GM21381 (cell line): ENCODE results near the gene TMEM164.

Source experiments
- ATAC-seq: cut with Tn5 transposase; IDR thresholded peaks from one replicate; pipeline ENCODE4 v1.9.1; 2021; ENCODE audit warnings: mild to moderate bottlenecking, moderate library complexity; ENCODE audit not compliant: unreplicated experiment

The TMEM164 gene

DNA sequence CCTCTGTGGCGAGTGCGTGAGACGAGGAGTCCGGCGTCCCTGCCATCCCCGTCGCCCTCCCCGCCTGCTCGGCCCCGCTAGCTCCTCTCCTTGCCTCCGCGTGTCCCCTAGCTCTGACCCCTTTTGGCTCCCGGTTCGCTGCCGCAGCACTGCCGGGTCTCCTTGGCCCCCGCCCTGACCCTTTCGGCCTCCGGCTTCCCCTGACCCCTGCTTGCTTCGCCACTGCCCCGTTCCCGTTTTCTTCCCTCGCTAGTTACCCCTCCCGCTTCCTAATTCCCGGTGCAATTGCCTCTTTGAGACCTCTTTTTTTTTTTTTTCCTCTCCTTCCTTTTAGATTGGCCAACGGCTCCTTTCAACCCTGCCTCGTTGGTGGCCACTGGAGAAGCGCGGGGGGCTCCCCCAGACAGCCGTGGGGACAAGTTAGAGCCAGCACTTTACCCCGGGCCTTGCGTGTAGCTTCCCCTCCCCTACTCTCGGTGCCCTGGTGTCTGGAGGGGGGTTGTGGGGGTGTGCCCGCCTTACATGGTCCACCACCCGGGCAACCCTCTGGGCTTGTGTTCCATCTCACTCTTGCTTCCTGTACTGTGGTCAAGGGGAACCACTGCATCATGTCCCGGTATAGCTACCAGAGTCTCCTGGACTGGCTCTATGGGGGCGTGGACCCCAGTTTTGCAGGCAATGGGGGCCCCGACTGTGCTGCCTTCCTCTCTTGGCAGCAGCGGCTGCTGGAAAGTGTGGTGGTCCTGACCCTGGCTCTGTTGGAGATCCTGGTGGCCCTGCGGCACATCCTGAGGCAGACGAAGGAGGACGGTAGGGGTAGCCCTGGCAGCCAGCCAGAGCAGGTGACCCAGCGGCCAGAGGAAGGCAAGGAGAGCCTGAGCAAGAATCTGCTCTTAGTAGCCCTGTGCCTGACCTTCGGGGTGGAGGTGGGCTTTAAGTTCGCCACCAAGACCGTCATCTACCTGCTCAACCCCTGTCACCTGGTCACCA is 548 bp downstream of the TMEM164 start:
- peak; percentile 5 for ATAC-seq

DNA sequence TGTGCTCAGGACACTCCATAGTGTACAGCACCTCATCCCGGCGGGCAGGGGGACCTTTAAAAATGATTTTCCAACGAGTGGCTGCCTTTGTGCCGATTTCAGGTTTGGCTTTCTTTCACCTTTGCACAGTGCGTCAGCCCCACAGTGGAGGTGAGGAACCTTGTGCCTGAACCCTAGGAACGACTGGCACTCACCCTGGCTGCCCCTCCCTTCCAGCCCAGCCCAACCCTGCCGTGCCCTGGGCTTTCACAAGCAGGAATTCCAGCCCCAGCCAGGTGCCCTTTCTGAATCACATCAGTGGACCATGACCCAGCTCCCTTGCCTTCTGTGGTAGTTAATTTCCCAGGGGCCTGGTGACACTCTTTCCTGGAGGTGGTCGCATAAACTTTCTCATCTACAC is 1.3 kb downstream of the TMEM164 start:
- no peak for ATAC-seq

DNA sequence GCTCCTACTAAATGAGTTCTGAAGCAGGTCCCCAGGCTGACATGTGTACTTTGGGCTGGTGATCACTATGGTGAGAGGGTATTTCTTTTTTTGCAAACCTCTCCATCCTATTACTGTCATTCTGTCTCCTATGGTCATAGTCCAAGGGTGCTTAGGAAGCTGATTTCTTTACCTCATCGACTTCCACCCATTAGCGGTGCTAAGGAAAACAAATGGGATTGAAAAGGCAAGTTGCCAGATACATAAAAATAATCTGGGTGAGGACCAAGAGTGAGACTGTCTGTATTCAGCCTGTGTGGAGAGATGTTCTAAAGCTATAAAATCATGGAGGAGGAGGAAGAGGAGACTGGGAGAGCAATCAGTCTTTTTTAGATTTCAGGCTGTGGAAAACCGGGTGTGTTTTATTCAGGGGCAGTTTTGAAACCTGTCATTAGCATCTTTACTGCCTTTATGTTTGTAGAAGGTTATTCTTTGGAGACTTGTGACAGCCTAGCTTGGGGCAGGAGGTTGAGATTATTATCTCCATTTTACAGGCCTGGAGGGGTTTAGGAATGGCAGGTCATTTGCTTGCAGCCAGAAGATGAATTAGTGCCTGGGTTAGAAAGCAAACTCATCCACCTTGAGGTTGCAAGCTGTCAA is 1.9 kb downstream of the TMEM164 start:
- no peak for ATAC-seq

DNA sequence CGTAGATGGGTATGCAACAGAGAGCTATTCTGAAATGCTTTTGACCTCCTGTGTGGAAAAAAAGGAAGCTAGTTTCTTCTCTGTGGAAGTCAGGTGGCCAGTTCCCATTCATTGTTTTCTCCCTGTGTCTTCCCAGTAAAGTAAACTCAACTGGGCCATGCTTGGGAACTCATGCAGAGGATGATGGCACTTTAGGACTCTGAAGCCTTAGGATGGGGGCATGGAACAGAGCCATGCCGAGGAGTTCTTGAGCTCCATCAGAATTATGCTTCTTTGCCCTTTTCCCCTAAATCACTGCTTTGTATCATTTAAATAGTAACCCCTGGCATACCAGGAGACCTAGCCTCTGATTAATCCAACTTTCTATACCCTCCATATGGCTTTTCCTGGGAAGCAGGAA is 3.2 kb downstream of the TMEM164 start:
- no peak for ATAC-seq

DNA sequence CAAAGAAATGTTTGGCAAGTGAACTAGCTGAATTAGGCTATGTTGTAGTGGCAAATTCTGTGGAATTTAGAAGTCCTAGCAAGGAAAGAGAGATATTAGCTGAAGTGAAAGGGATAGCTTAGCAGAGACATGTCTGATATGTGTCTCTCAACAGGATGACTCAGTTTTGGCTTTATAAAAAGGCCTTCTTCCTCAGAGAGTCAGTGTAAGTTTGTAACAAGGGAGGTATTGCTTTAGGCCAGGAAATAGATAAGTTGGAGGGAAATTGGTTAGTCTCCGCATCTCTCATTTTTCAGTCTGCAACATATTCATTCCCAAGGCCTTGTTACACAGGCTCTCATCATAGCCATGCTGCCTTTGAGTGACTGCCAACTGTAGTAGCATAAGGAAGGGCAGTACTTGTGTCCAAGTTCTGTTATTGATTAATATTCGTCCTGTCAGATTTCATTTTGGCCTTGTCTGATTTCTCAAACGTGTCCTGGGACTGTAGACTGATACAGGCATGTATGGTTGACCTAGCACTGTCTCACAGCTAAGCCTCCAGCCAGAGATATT is 4.0 kb downstream of the TMEM164 start:
- no peak for ATAC-seq

DNA sequence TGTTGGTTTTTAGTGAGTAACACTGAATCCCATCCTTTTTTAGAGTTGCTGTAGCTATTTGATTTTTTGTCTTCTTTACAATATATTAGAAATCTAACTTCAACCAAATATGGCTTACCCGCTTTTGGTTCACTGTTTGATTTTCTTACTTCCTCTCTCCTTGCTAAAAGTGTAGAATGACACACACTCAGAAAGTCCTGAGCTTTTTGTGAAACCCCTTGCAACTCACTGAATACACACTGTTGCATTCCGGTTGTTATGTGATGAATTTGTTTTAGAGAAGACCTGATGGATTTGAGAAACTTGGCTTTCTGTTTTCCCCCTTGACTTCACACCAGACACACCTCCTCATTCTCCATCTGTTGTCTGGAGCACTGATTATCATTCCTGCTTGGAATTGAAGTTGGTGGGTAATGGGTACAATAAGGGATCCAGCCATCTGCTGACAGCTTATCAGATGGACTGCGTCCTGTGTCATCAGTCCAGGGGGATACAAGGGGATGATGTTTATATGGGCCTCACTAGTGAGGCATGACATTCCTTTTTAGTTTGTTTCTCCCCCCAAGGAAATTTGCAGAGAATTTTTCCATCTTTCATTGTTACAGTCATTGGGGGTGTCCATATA is 5.2 kb downstream of the TMEM164 start:
- no peak for ATAC-seq

DNA sequence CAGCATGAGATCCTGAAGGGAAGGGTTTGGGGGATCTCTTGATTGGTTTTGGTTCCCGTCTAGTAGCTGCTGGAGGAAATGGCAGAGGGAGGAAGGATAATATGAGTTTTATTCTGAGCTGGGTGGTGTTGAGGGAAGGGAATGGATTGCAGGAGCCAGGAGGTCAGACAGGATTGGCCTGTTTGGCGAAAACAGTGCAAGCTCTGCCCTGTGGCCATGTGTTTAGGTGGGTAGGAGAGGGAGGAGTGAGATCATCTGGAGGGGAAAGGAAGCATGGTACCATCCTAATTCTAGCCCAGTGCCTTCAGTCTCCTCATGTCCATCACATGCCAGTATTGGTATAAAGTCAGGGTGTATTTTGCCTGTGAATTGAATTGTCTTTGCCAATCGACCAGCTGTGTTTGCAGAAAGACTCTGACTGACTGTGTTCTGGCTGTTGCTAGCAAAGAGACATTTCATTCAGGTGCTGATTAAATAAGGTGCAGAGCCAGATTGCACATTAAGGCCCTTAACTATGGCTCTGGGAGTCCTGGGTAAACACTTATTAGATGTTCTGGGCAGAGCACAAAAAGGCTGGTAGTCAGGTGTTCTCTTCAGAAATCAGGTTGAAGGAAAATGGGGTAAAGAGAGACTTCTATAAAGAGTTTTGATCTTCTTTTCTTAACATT is 10.0 kb downstream of the TMEM164 start:
- no peak for ATAC-seq

DNA sequence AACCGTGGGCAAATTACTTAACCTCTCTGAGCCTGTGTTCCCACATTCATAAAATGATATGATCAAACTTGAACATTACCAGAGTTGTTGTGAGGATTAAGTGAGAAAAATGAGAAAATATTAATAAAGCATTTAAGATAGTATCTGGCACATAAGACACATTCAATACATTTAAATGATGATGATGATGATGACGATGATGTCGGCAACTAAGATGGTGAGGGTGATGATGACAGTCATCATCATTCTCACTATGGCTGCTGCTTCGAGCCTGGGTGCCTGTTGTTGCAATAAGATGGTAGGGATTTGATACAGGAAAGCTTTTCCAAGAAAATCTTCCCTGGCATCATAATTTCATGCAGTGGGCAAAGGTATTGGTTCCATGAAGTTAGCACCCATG is 11.1 kb downstream of the TMEM164 start:
- ATAC-seq, result no peak

DNA sequence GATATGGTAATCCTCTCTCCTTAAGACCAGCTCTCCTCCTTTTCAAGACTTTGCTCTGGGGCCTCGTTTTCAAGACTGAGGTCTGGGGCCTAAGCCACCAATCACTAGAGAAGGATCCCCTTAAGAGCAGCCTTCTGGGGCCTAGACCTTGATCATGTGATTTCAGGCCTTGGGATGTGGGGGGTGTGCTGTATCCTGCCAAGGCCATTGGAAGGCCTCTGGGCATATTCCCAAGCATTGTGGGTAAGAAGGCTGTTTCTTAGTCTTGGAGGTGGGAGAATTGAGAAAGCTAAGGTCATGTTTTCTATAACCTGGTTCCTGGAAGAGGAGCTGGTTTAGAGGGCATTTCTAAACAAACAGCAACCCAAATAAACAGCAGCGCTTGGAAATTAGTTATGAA is 12.1 kb downstream of the TMEM164 start:
- no peak for ATAC-seq

DNA sequence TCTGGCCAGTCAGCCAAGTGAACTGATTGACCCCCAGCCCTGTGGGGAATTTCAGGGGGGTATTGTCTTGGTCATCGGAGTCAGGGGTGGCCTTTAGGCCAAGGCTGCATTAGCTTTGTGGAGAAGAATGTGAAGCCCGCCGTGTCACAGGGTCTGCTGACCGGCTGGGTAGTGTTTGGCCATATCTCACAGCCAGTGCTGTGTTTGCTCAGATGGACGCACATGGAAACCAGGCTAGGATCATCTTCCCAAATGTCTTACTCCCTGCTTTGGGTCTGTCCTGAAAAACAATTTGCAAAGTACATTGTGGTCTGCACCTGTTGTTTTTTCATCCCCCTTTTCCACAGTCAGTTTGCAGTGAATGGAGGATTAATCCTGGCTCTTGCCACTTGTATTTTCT is 13.0 kb downstream of the TMEM164 start:
- ATAC-seq, result no peak

DNA sequence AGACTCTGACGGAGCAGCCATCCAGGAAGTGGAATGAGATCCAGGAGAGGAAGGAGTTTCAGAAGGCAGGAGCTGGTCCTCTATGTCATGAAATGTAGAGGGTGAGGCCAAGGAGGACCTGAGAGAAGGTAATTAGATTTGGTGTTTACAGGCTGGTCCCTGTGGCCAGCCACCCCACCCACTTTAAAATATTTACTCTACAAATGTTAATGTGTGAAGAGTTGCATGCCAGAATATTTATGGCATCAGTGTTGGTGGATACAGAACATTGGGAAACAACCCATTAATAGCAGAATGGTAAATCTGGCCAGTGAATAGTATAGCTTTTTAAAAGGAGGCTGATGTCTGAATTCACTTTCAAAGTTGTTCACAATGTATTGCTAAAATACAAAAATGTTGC is 17.6 kb downstream of the TMEM164 start:
- ATAC-seq, result no peak

DNA sequence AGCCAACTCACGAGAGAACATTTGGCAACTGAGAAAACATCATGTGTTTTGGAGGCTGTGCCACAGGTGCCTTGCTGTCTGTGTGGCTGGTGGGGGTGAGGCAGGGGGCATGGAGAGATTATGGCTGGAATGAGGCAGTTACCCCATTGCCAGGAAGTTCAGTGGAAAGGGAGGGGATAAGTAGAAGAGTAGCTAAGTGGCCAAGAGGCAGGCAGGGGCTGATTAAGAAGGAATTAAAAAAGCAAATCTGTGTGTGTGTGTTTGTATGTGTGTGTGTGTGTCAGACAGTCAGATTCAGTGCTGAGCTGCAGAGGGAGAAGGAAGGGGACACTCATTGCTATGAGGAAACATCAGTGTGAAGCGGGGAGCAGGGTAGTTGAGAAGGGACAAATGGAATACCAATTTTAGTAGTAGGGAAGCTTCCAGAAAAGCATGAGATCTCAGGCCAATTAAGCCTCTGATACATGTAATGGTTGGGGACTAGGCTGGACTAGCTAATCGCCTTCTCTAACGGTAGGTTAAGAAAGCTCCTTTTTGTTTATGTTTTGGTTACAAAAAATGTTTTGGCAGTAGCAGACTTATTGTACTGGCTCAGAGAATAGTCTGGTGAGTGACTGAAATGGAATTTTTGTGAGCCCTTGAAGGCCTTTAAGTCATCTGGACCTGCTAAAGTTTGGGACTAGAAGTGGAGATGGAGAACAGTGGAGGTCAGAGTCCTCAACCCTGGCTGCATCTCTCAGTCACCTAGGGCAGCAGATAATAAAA is 18.5 kb downstream of the TMEM164 start:
- ATAC-seq, result no peak

DNA sequence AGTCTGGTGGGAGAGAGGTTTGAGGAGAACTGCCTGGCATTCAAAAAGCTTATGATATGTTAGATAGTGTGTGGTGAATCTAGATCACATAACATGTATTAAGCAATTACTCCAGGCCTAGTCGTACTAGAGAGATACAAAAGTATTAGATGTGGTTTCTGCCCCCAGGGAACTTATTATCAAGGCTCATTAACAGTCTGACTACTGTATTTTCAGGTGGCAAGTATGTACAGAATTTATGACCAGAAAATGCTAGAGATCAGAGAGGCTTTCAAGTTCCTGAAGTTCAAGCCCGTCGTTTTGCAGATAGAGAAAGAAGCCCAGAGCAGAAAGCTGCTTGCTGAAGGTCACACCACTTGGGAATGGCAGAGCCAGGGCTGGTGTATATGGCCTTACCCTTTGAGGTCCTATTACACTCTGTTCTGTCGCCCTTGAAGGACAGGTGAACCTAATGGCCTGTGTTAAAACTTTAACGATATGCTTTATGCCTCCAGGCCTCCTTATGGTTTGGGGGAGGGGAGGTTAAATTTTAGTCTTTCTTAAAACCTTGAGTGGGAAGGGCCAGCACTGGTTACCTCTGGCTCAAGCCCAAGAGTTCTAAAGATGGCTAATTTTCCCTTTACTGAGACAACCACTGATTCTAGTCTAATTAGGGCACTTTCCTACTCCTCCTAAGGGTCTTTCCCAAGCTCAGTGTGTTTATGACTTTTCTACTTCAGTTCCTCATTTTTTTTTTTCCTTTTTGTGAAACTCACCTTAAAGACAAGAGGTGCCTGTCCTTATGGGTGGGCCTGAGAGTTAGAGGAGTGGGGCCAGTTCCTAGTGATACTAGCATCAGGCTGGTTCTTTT is 19.9 kb downstream of the TMEM164 start:
- no peak for ATAC-seq

DNA sequence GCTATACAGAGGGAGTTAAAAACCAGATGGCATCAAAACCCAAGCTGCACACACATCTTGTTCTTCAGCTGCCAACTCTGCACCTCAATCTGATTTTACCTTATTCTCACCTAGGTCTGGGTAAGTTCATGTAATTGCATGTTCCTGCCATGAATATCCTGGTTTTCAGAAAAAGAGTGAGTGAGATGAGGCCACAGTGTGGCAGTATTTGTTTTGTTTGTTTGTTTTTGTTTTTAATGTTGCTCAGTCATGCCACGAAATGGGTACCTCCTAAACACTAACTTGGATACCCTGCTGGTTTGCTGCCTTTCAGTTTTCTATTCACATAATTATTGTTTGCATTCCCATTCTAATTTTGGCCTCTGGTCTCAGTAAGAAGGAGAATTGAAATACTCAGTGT is 22.5 kb downstream of the TMEM164 start:
- no peak for ATAC-seq

DNA sequence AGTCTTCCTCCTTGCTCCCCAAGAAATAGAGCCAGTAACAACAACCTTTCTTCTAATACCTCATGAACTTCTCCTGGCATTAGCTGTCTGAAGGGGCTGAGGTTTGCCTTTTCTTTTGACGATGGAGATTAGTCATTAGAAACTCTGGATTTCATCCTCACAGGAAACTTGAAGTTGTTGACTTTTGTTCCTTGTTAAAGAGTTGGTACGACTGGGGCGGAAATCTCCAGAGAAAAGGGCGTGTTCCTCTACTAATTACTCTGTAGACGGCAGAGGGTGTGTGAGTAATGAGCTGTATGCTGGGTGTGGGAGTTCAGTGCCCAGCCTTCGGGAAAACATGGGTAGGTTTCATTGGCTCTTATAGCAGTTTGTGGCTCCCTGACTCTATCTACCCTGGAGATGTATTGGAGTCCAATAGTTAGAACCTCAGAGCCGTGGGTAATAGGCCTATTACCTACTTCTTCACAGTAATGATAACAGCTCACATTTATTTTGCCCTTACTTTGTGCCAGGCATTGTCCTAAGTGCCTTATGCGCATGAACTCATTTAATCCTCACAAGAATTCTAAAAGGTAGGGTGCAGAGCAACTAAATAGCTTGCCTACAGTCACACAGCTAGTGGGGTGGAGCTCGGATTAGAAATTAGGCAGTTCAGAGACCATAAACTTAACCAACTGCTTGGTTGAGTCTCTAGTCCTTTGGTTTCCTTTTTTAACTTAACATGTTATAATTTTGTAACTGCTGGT is 23.4 kb downstream of the TMEM164 start:
- no peak for ATAC-seq

DNA sequence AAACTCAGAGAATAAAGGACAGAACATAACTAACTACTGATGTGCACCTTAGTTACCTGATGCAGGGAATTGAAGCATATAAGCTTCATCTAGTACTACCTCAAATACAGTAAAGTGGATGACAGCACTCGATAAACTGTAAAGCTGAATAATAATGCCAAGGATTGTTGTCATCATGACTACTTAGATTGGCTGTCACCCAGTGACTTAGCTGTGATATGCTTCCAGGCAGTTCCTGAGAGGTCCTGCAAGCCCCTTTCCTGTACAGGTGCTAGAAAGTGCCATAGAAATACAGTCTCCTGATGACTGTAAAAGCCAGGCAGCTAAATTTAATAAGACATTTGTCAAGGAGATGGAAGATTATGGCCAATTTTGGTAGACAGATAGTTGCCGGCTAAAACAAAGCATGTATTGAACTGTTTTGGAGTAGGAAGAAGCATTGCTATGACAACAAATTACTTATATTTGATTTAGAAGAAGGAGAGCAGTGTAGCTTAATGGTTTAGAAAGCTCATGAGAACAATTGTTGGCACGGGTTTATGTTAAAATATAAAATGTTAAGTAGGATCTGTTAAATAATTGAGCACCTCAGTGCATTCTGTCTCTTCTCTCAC is 29.7 kb downstream of the TMEM164 start:
- no peak for ATAC-seq

DNA sequence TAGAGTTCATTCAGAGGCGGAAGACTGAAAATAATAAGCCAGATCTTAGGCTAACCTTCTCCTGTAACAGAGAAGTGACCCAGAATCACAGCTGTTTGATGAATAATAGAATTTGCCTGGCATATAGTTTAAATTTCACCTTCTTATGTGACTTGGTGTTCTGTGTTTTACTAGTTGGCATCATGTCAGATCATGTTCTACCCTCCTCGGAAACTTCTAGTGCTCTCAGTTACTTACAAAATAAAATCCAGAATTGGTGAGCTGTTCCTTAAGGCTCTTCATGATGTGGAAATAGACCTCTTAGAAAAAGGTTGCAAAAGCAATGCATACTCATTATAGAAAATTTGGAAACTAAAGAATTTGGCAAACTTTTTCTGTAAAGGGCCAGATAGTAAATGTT is 31.1 kb downstream of the TMEM164 start:
- ATAC-seq, result no peak
